ENCODE measurements around the gene CCDC183. TPM values are rescaled to one million over a fixed set of nuclear protein-coding genes. Genes with fewer than 3 reads are reported as not detected.

Gene CCDC183
- total RNA-seq, 1 experiment from 2014 or later, result 1.1 TPM

DNA sequence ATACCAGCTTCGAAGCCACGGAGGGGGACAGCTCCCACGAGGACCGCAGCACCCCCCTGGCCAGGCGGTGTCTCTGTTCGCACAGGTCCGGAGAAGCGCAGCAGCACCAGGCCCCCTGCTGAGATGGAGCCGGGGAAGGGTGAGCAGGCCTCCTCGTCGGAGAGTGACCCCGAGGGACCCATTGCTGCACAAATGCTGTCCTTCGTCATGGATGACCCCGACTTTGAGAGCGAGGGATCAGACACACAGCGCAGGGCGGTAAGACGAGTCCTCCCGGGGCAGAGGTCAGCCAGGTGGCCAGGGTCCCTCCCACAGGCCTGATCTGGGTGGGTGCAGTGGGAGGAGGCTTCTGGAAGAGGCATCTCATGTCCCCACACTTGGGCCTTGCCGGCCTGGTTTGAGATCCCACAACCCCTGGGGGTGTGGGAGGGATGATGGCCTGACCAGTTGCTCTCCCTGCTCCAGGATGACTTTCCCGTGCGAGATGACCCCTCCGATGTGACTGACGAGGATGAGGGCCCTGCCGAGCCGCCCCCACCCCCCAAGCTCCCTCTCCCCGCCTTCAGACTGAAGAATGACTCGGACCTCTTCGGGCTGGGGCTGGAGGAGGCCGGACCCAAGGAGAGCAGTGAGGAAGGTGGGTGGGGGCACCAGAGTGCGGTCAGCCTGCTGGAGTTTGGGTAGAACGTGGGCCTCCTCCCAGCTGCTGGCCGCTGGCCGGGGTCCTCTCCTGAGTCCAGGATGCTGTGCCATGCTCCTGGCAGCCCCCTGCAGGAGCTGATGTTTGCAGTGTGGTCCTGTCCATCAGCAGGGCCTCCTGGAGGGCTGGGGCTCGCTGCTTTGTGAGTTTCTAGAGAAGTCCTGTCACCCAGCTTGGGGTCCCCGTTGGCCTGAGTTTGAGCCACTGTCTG, 43.3 kb downstream of the CCDC183 start:
- Mint-ChIP-seq H3K36me3 (ENCODE audit: insufficient read depth in 1 of 3, low read depth in 3 of 3) (peaks cover 0 to 15% (median 15%) of the 10 kb centered on the region in 3 experiments; a peak in 4 of 7 replicates), H3K9me3 (no peaks in the 10 kb centered on the region), H3K4me1 (peaks cover 16 to 28% of the 10 kb centered on the region in 2 experiments), H3K27ac (peak overlapping the region in 2 of 3 experiments; percentile 87 to 93; a peak in 5 of 7 replicates), H3K27me3 (ENCODE audit: low read depth) (peaks cover 9% of the 10 kb centered on the region; the same call in 1 of the 2 replicates), H3K4me3 (no peak overlapping the region)
- Histone ChIP-seq H3K4ac (ENCODE audit: low read depth, low read length) (no peak overlapping the region), H4K91ac (ENCODE audit: insufficient read length, low read depth, low read length) (no peak overlapping the region), H3K27ac (ENCODE audit: insufficient read length, low read depth, low read length) (no peak overlapping the region), H2AFZ (ENCODE audit: low read length) (no peak overlapping the region), H3K14ac (ENCODE audit: insufficient read depth, low read length) (no peak overlapping the region; the same call in 1 of the 2 replicates), H3K9ac (ENCODE audit: extremely low read depth, insufficient read length, low read length) (no peak overlapping the region), H2BK12ac (ENCODE audit: insufficient read length, low read depth, low read length) (no peak overlapping the region), H3K23ac (ENCODE audit: insufficient read length, low read depth, low read length) (no peak overlapping the region), H4K8ac (replicated peaks; ENCODE audit: insufficient read length, low read depth, low read length) (no peak overlapping the region), H3T11ph (ENCODE audit: low read length) (no peak overlapping the region), H2AK5ac (ENCODE audit: insufficient read length, low read length) (no peak overlapping the region), H3K18ac (ENCODE audit: insufficient read length, low read depth, low read length) (no peak overlapping the region), H2BK15ac (ENCODE audit: low read depth, low read length) (no peak overlapping the region), H3K79me2 (ENCODE audit: insufficient read depth, low read length) (no peaks in the 10 kb centered on the region), H2BK120ac (ENCODE audit: low read depth, low read length, poor library complexity, severe bottlenecking) (no peak overlapping the region), H3K56ac (ENCODE audit: insufficient read length, low read depth, low read length) (no peak overlapping the region), H3K9me3 (ENCODE audit: control insufficient read depth, low read depth, low read length) (no peaks in the 10 kb centered on the region), H2BK20ac (ENCODE audit: low read depth, low read length, poor library complexity, severe bottlenecking) (no peak overlapping the region), H3K27me3 (ENCODE audit: insufficient read depth, low read length) (no peaks in the 10 kb centered on the region), H3K4me1 (ENCODE audit: insufficient read depth, low read length) (peaks cover 2% of the 10 kb centered on the region; the same call in 1 of the 2 replicates), H2BK5ac (ENCODE audit: insufficient read length, low read length) (no peak overlapping the region), H4K20me1 (ENCODE audit: control insufficient read depth, insufficient read depth, insufficient read length) (no peaks in the 10 kb centered on the region), H4K5ac (ENCODE audit: insufficient read length, low read depth, low read length) (no peak overlapping the region), H3K4me2 (ENCODE audit: insufficient read depth, insufficient read length, low read length) (no peak overlapping the region), H3K79me1 (ENCODE audit: insufficient read depth, low read depth, low read length, poor library complexity, severe bottlenecking) (no peaks in the 10 kb centered on the region), H3K23me2 (ENCODE audit: insufficient read length, low read depth, low read length, poor library complexity, severe bottlenecking) (no peaks in the 10 kb centered on the region)
- no CpG with 5 or more reads among the region's 36 CpGs for WGBS (ENCODE audit: extremely low coverage, insufficient read length, low lambda C conversion rate)
- TF ChIP-seq, protein P1, sequence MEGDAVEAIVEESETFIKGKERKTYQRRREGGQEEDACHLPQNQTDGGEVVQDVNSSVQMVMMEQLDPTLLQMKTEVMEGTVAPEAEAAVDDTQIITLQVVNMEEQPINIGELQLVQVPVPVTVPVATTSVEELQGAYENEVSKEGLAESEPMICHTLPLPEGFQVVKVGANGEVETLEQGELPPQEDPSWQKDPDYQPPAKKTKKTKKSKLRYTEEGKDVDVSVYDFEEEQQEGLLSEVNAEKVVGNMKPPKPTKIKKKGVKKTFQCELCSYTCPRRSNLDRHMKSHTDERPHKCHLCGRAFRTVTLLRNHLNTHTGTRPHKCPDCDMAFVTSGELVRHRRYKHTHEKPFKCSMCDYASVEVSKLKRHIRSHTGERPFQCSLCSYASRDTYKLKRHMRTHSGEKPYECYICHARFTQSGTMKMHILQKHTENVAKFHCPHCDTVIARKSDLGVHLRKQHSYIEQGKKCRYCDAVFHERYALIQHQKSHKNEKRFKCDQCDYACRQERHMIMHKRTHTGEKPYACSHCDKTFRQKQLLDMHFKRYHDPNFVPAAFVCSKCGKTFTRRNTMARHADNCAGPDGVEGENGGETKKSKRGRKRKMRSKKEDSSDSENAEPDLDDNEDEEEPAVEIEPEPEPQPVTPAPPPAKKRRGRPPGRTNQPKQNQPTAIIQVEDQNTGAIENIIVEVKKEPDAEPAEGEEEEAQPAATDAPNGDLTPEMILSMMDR (conservative IDR thresholded peaks at IDR 0.05), result no peak
- no peak for DNase-seq
